ENCODE results near the gene AEBP2.

Gene AEBP2

GRCh38 chr12:19432309-19433170 lies 6.8 kb upstream of the AEBP2 start:
- Histone ChIP-seq H3K27me3 (ENCODE audit: insufficient read depth, poor library complexity, severe bottlenecking) (no peaks in the 10 kb centered on the region), H3K36me3 (ENCODE audit: low read depth) (no peaks in the 10 kb centered on the region), H3K4me1 (ENCODE audit: insufficient read depth, poor library complexity, severe bottlenecking) (peaks cover 13% of the 10 kb centered on the region), H3K4me3 (ENCODE audit: severe bottlenecking) (no peak overlapping the region), H3K27ac (ENCODE audit: poor library complexity, severe bottlenecking) (peak overlapping the region; percentile 70), H3K9me3 (ENCODE audit: severe bottlenecking) (no peaks in the 10 kb centered on the region)
- ATAC-seq (ENCODE audit: low read depth) (no peak), DNase-seq (ENCODE audit: low spot score) (no peak)
- no peak for TF ChIP-seq CTCF (IDR thresholded peaks at IDR 0.05; ENCODE audit: poor library complexity, severe bottlenecking)

- H3K4me1 ChIP-seq (ENCODE audit: insufficient read depth, poor library complexity, severe bottlenecking) = peaks cover 13% of the 10 kb centered on the region
- H3K27me3 ChIP-seq (ENCODE audit: insufficient read depth, poor library complexity, severe bottlenecking) = no peaks in the 10 kb centered on the region
- ATAC-seq (ENCODE audit: low read depth) (no peak), DNase-seq (ENCODE audit: low spot score) (no peak)
- no peak overlapping the region for H3K27ac ChIP-seq (ENCODE audit: poor library complexity, severe bottlenecking)
- no peak overlapping the region for H3K4me3 ChIP-seq (ENCODE audit: severe bottlenecking)
- TF ChIP-seq CTCF (IDR thresholded peaks at IDR 0.05; ENCODE audit: poor library complexity, severe bottlenecking) = no peak
- no peaks in the 10 kb centered on the region for H3K36me3 ChIP-seq (ENCODE audit: low read depth)
- H3K9me3 ChIP-seq (ENCODE audit: severe bottlenecking) = no peaks in the 10 kb centered on the region
Observed at GRCh38 chr12:19434538-19434937, 4.8 kb upstream of the AEBP2 start.

GRCh38 chr12:19435831-19436497 lies 3.3 kb upstream of the AEBP2 start:
- no peaks in the 10 kb centered on the region for H3K36me3 ChIP-seq (ENCODE audit: low read depth)
- H3K9me3 ChIP-seq (ENCODE audit: severe bottlenecking) = no peaks in the 10 kb centered on the region
- H3K4me3 ChIP-seq (ENCODE audit: severe bottlenecking) = no peak overlapping the region
- ATAC-seq (ENCODE audit: low read depth) = no peak
- no peak for DNase-seq (ENCODE audit: low spot score)
- no peaks in the 10 kb centered on the region for H3K27me3 ChIP-seq (ENCODE audit: insufficient read depth, poor library complexity, severe bottlenecking)
- no peak for TF ChIP-seq CTCF (IDR thresholded peaks at IDR 0.05; ENCODE audit: poor library complexity, severe bottlenecking)
- peaks cover 13% of the 10 kb centered on the region for H3K4me1 ChIP-seq (ENCODE audit: insufficient read depth, poor library complexity, severe bottlenecking)
- no peak overlapping the region for H3K27ac ChIP-seq (ENCODE audit: poor library complexity, severe bottlenecking)

- Histone ChIP-seq H3K9me3 (ENCODE audit: severe bottlenecking) (no peaks in the 10 kb centered on the region), H3K4me1 (ENCODE audit: insufficient read depth, poor library complexity, severe bottlenecking) (peaks cover 4% of the 10 kb centered on the region), H3K36me3 (ENCODE audit: low read depth) (peaks cover 6% of the 10 kb centered on the region; the same call in 1 of the 2 replicates), H3K27ac (ENCODE audit: poor library complexity, severe bottlenecking) (no peak overlapping the region), H3K27me3 (ENCODE audit: insufficient read depth, poor library complexity, severe bottlenecking) (no peaks in the 10 kb centered on the region), H3K4me3 (ENCODE audit: severe bottlenecking) (no peak overlapping the region)
- ATAC-seq (ENCODE audit: low read depth) = no peak
- no peak for TF ChIP-seq CTCF (IDR thresholded peaks at IDR 0.05; ENCODE audit: poor library complexity, severe bottlenecking)
- no peak for DNase-seq (ENCODE audit: low spot score)
Observed at GRCh38 chr12:19436931-19437330, 2.4 kb upstream of the AEBP2 start.

Measured in RWPE2 (cell line).